Calu3 (cell line): ENCODE data around the gene CHAF1A. TPM values are rescaled to one million over a fixed set of nuclear protein-coding genes. Genes with fewer than 3 reads are reported as not detected.

Experiments
- BruUV-seq: library from RNA; stranded (reverse); fragments of 400-500 nt; replicated peaks from 2 replicates; lab custom pipeline; 2021; lab: Mats Ljungman, UMichigan
- CTCF ChIA-PET: fragments of 300-600 bp; sonication (Branson Sonifier 250); formaldehyde crosslinking; loops from one replicate; lab custom pipeline; 2022; ENCODE audit warnings: antibody characterized with exemption; lab: Charles Lee
- DNase-seq: peaks from one replicate; pipeline ENCODE4 v3.0.0; 2022
- H3K27ac Mint-ChIP-seq: one replicate; pipeline ENCODE4 v1.8.0; 2022; ENCODE audit warnings: mixed read lengths; ENCODE audit not compliant: unreplicated experiment
- H3K27me3 Mint-ChIP-seq: one replicate; pipeline ENCODE4 v1.8.0; 2022; ENCODE audit warnings: mixed read lengths; ENCODE audit not compliant: unreplicated experiment
- H3K36me3 Mint-ChIP-seq: one replicate; pipeline ENCODE4 v1.8.0; 2022; ENCODE audit warnings: mild to moderate bottlenecking, moderate library complexity, mixed read lengths; ENCODE audit not compliant: insufficient read depth, unreplicated experiment
- H3K4me1 Mint-ChIP-seq: one replicate; pipeline ENCODE4 v1.8.0; 2022; ENCODE audit warnings: mild to moderate bottlenecking, low read depth, mixed read lengths; ENCODE audit not compliant: unreplicated experiment
- H3K4me3 Mint-ChIP-seq: one replicate; pipeline ENCODE4 v1.8.0; 2022; ENCODE audit warnings: mild to moderate bottlenecking, low read depth, moderate library complexity, mixed read lengths; ENCODE audit not compliant: unreplicated experiment
- H3K9me3 Mint-ChIP-seq: one replicate; pipeline ENCODE4 v1.8.0; 2022; ENCODE audit warnings: low read depth, mixed read lengths; ENCODE audit not compliant: unreplicated experiment
- intact Hi-C: fragments of 100-400 bp; cut with micrococcal nuclease; formaldehyde crosslinking; loops from one replicate; pipeline ENCODE4 v1.10.0; 2022; ENCODE audit not compliant: unreplicated experiment
- total RNA-seq: library from RNA; stranded (reverse); gene quantifications from 2 replicates; pipeline ENCODE4 v1.2.3, GENCODE V29; 2022
- TF ChIP-seq, protein P1 (sequence below): fragments of 200-600 bp; IDR thresholded peaks from one replicate; pipeline ENCODE4 v1.8.0; 2022; ENCODE audit warnings: antibody characterized with exemption; ENCODE audit not compliant: unreplicated experiment

The CHAF1A gene
- total RNA-seq, 1 experiment from 2014 or later, result 43.3 TPM

GRCh38 chr19:4386041-4386782 lies 16.2 kb upstream of the CHAF1A start:
- Mint-ChIP-seq H3K27ac (no peak overlapping the region), H3K4me3 (no peak overlapping the region), H3K4me1 (peaks cover 22% of the 10 kb centered on the region), H3K9me3 (no peaks in the 10 kb centered on the region), H3K27me3 (no peaks in the 10 kb centered on the region), H3K36me3 (peaks cover 4% of the 10 kb centered on the region)
- no TSS peak for BruUV-seq
- TF ChIP-seq, protein P1, sequence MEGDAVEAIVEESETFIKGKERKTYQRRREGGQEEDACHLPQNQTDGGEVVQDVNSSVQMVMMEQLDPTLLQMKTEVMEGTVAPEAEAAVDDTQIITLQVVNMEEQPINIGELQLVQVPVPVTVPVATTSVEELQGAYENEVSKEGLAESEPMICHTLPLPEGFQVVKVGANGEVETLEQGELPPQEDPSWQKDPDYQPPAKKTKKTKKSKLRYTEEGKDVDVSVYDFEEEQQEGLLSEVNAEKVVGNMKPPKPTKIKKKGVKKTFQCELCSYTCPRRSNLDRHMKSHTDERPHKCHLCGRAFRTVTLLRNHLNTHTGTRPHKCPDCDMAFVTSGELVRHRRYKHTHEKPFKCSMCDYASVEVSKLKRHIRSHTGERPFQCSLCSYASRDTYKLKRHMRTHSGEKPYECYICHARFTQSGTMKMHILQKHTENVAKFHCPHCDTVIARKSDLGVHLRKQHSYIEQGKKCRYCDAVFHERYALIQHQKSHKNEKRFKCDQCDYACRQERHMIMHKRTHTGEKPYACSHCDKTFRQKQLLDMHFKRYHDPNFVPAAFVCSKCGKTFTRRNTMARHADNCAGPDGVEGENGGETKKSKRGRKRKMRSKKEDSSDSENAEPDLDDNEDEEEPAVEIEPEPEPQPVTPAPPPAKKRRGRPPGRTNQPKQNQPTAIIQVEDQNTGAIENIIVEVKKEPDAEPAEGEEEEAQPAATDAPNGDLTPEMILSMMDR, result no peak
- CTCF ChIA-PET, result no interaction called here
- intact Hi-C loops, result no loop called here
- DNase-seq, result no peak

DNA sequence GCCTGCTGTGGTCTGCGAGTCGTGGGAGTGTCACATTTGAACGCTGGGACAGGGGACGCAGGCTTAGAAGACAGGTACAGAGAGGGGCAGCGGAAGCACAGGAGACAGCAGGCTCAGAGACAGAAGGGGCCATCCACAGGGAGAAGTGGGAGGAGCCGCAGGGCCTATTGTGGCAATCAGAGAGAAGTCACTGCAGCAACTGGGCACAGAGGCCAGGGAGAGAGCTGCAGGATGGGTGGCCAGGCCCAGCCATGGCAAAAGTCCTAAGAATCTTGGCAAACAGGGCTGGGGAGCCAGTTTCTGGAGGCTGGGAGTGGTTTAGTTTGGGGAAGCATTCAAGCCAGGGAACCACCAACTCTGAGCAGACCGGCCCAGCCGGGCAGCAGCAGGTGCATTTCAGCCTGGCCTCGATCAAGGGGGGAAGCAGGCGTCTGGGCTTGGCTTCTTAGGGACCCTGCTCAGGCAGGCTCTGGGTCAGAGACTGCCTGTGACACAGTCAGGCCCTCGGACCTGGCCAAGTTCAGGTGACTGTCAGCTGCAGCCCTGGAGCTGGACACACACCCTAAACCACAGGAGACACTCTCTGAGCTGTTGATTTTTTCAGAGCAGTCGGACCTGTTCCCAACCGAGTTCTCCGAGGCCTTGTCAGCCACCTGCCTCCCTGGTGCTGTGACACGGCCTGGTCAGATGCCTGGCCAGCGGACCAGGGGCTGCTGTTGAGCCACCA lies 13.9 kb upstream of the CHAF1A start:
- CTCF ChIA-PET, result interaction anchor here (0.9 to 1.0 kb wide), 2 partner anchors 13 to 14 kb away, joined by 4 read pairs; partner anchors contain the start of gene CHAF1A
- Mint-ChIP-seq H3K4me1 (peaks cover 22% of the 10 kb centered on the region), H3K4me3 (no peak overlapping the region), H3K27me3 (no peaks in the 10 kb centered on the region), H3K27ac (no peak overlapping the region), H3K36me3 (no peaks in the 10 kb centered on the region), H3K9me3 (no peaks in the 10 kb centered on the region)
- intact Hi-C loops, result no loop called here
- no TSS peak for BruUV-seq
- no peak for DNase-seq
- TF ChIP-seq, protein P1, result no peak

DNA sequence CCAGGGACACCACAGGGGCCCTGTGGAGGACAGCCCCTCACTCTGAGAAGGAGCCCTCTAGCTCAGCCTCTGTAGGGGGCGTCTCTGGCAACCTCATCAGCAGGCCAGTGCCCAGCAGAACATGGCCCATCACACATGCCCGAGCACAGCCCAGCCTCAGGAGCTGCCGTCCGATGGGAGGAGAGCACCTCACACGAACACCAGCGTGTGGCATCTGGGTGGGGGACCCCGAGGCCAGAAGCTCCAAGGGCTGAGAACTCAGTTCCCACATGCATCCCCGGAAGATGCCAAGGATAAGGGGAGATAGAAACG lies 13.4 kb upstream of the CHAF1A start:
- intact Hi-C loops, result no loop called here
- H3K27me3 Mint-ChIP-seq, result no peaks in the 10 kb centered on the region
- H3K9me3 Mint-ChIP-seq, result no peaks in the 10 kb centered on the region
- CTCF ChIA-PET, result interaction anchor here (0.9 to 1.0 kb wide), 2 partner anchors 13 to 14 kb away, joined by 4 read pairs; partner anchors contain the start of gene CHAF1A
- H3K4me3 Mint-ChIP-seq, result no peak overlapping the region
- no TSS peak for BruUV-seq
- TF ChIP-seq, protein P1, result no peak
- DNase-seq, result no peak
- peaks cover 22% of the 10 kb centered on the region for H3K4me1 Mint-ChIP-seq
- H3K27ac Mint-ChIP-seq, result no peak overlapping the region
- H3K36me3 Mint-ChIP-seq, result peaks cover 2% of the 10 kb centered on the region

DNA sequence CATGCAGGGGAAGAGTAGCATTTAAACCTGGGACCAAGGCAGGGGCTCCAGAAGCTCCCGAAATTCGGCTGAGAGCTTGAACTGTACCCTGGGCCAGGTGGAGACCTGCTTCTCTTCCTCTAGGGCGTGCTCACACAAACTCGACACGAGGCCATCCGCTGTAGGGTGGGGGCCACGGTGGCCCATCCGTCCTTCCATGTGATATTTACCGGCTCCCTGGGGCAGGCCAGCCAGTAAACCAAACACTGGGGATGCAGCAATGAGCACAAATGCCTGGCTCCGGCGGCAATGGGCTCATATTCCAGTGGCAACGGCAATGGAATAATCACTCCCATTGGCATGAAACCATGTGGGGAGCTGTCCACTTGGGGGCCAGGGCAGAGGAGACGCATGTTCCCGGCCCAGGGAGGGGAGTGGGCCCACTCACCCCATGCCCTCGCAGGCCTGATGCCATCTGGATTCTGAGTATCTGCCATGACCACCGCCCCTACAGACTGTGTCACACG lies 12.9 kb upstream of the CHAF1A start:
- CTCF ChIA-PET, result no interaction called here
- DNase-seq, result no peak
- Mint-ChIP-seq H3K4me3 (no peak overlapping the region), H3K27me3 (no peaks in the 10 kb centered on the region), H3K36me3 (peaks cover 5% of the 10 kb centered on the region), H3K9me3 (no peaks in the 10 kb centered on the region), H3K27ac (no peak overlapping the region), H3K4me1 (peaks cover 22% of the 10 kb centered on the region)
- TF ChIP-seq, protein P1, result no peak
- no TSS peak for BruUV-seq
- intact Hi-C loops, result no loop called here
